HEK293 (cell line): ENCODE results near the gene PPP2R5E.

Experiments used
- CTCF ChIA-PET: fragments of 350-600 bp; formaldehyde crosslinking; extraction: SDS; loops from one replicate; lab custom pipeline; 2021; ENCODE audit warnings: antibody characterized with exemption; lab: Yijun Ruan, JAX
- POLR2A ChIA-PET: fragments of 300-600 bp; formaldehyde crosslinking; extraction: SDS; loops from one replicate; lab custom pipeline; 2020; ENCODE audit warnings: antibody characterized with exemption, inconsistent platforms; lab: Yijun Ruan, JAX
- H3K27ac ChIP-seq: fragments of 200-500 bp; sonication (Bioruptor generic); 2 replicates; pipeline ENCODE4 v1.5.1; 2014; ENCODE audit warnings: low read depth, low read length, control low read depth, inconsistent platforms; ENCODE audit errors: extremely low read depth
- H3K36me3 ChIP-seq, 2 experiments: fragments of 200-500 bp in 1 of 2; sonication (Bioruptor generic) in 1 of 2; 1 replicate in 1 of 2; 2 replicates in 1 of 2; pipeline ENCODE4 v1.5.1; 2014 to 2017; ENCODE audit warnings: inconsistent platforms in 2 of 2, low read length in 2 of 2; ENCODE audit not compliant: control insufficient read depth in 2 of 2, insufficient read depth in 1 of 2
- H3K4me1 ChIP-seq: fragments of 200-500 bp; sonication (Bioruptor generic); 2 replicates; pipeline ENCODE4 v1.5.1; 2014; ENCODE audit warnings: mild to moderate bottlenecking, low read length, inconsistent platforms; ENCODE audit not compliant: control insufficient read depth, insufficient read depth
- H3K4me3 ChIP-seq: 2 replicates; pipeline ENCODE4 v1.5.1; 2011; ENCODE audit warnings: low read depth, mild to moderate bottlenecking, control low read depth, low read length, moderate library complexity
- H3K9me3 ChIP-seq: fragments of 200-500 bp; sonication (Bioruptor generic); 2 replicates; pipeline ENCODE4 v1.5.1; 2014; ENCODE audit warnings: low read depth, low read length, inconsistent platforms; ENCODE audit not compliant: control insufficient read depth, insufficient read depth
- GLI2 ChIP-seq: fragments of 450-650 bp; formaldehyde crosslinking; IDR thresholded peaks from 2 replicates; pipeline ENCODE4; 2017; ENCODE audit warnings: missing biosample characterization, missing genetic modification characterization, low read depth, borderline replicate concordance
- REST ChIP-seq: fragments of 450-650 bp; formaldehyde crosslinking; IDR thresholded peaks from 2 replicates; pipeline ENCODE4 v1.5.1; 2016; ENCODE audit warnings: missing biosample characterization, missing genetic modification characterization
- ZBTB6 ChIP-seq: fragments of 450-650 bp; formaldehyde crosslinking; IDR thresholded peaks from 2 replicates; pipeline ENCODE4 v1.5.1; 2017; ENCODE audit warnings: missing biosample characterization, missing genetic modification characterization
- ZFP3 ChIP-seq: fragments of 450-650 bp; formaldehyde crosslinking; IDR thresholded peaks from 2 replicates; pipeline ENCODE4 v1.5.1; 2016; ENCODE audit warnings: low read depth, missing biosample characterization, missing genetic modification characterization
- ZFP41 ChIP-seq: fragments of 450-650 bp; formaldehyde crosslinking; IDR thresholded peaks from 2 replicates; pipeline ENCODE4 v1.5.1; 2016; ENCODE audit warnings: missing biosample characterization, missing genetic modification characterization, borderline replicate concordance
- ZNF121 ChIP-seq: fragments of 450-650 bp; formaldehyde crosslinking; IDR thresholded peaks from 2 replicates; pipeline ENCODE4 v1.5.1; 2016; ENCODE audit warnings: missing biosample characterization, missing genetic modification characterization
- ZNF146 ChIP-seq: fragments of 450-650 bp; formaldehyde crosslinking; IDR thresholded peaks from 2 replicates; pipeline ENCODE4 v1.5.1; 2016; ENCODE audit warnings: missing biosample characterization, missing genetic modification characterization
- ZNF155 ChIP-seq: fragments of 450-650 bp; formaldehyde crosslinking; IDR thresholded peaks from 2 replicates; pipeline ENCODE4 v1.5.1; 2016; ENCODE audit warnings: missing biosample characterization, missing genetic modification characterization
- ZNF26 ChIP-seq: fragments of 450-650 bp; formaldehyde crosslinking; IDR thresholded peaks from 2 replicates; pipeline ENCODE4 v1.5.1; 2016; ENCODE audit warnings: missing biosample characterization, missing genetic modification characterization
- ZNF341 ChIP-seq: fragments of 450-650 bp; formaldehyde crosslinking; IDR thresholded peaks from 2 replicates; pipeline ENCODE4; 2016; ENCODE audit warnings: low read depth, missing biosample characterization, missing genetic modification characterization
- ZNF350 ChIP-seq: fragments of 450-650 bp; formaldehyde crosslinking; IDR thresholded peaks from 2 replicates; pipeline ENCODE4 v1.5.0; 2017; ENCODE audit warnings: missing biosample characterization, mild to moderate bottlenecking, missing genetic modification characterization
- ZNF416 ChIP-seq: fragments of 450-650 bp; formaldehyde crosslinking; IDR thresholded peaks from 2 replicates; pipeline ENCODE4 v1.5.1; 2016; ENCODE audit warnings: missing biosample characterization, missing genetic modification characterization
- ZNF426 ChIP-seq: fragments of 450-650 bp; formaldehyde crosslinking; IDR thresholded peaks from 2 replicates; pipeline ENCODE4 v1.5.1; 2017; ENCODE audit warnings: missing biosample characterization, missing genetic modification characterization, mild to moderate bottlenecking, inconsistent platforms, moderate library complexity
- ZNF433 ChIP-seq: fragments of 450-650 bp; formaldehyde crosslinking; IDR thresholded peaks from 2 replicates; pipeline ENCODE4 v1.5.1; 2016; ENCODE audit warnings: missing biosample characterization, missing genetic modification characterization, low read depth
- ZNF529 ChIP-seq: fragments of 450-650 bp; formaldehyde crosslinking; IDR thresholded peaks from 2 replicates; pipeline ENCODE4 v1.5.1; 2017; ENCODE audit warnings: missing genetic modification characterization, missing biosample characterization; ENCODE audit not compliant: insufficient replicate concordance
- ZNF639 ChIP-seq: fragments of 450-650 bp; formaldehyde crosslinking; IDR thresholded peaks from 2 replicates; pipeline ENCODE4 v1.5.1; 2016; ENCODE audit warnings: missing biosample characterization, missing genetic modification characterization
- ZNF704 ChIP-seq: fragments of 450-650 bp; formaldehyde crosslinking; IDR thresholded peaks from 2 replicates; pipeline ENCODE4 v1.5.1; 2016; ENCODE audit warnings: missing biosample characterization, missing genetic modification characterization
- ZSCAN5A ChIP-seq: fragments of 450-650 bp; formaldehyde crosslinking; IDR thresholded peaks from 2 replicates; pipeline ENCODE4 v1.5.1; 2016; ENCODE audit warnings: missing biosample characterization, missing genetic modification characterization

The PPP2R5E gene

GRCh38 chr14:63480599-63480998, 62.6 kb downstream of the PPP2R5E start (continued):
- TF ChIP-seq ZNF639 (tag by site-specific recombination) (no peak), ZNF529 (tag by site-specific recombination) (no peak), GLI2 (tag by site-specific recombination) (no peak), ZNF416 (tag by site-specific recombination) (no peak), ZBTB6 (tag by site-specific recombination) (no peak), ZNF155 (tag by site-specific recombination) (no peak), ZNF146 (tag by site-specific recombination) (no peak), ZSCAN5A (no peak)

- POLR2A ChIA-PET, result no interaction called here
Measured at GRCh38 chr14:63478437-63478852, 64.7 kb downstream of the PPP2R5E start.

GRCh38 chr14:63478010-63478409, 65.2 kb downstream of the PPP2R5E start:
- POLR2A ChIA-PET, result no interaction called here
- no peak overlapping the region for H3K4me3 ChIP-seq
- H3K36me3 ChIP-seq, result no peaks in the 10 kb centered on the region
- no peaks in the 10 kb centered on the region for H3K9me3 ChIP-seq
- peaks cover 14% of the 10 kb centered on the region for H3K4me1 ChIP-seq
- CTCF ChIA-PET, result interaction anchor here (1.3 kb wide), 1 partner anchor 42 kb away, joined by 3 read pairs; no protein-coding TSS in a partner anchor
- no peak overlapping the region for H3K27ac ChIP-seq
- TF ChIP-seq REST (no peak), ZNF704 (tag by site-specific recombination) (no peak), ZNF350 (tag by site-specific recombination) (no peak), ZNF433 (no peak), ZNF341 (tag by site-specific recombination) (no peak), ZNF155 (tag by site-specific recombination) (no peak), ZFP3 (no peak), ZNF26 (tag by site-specific recombination) (no peak), ZNF529 (tag by site-specific recombination) (no peak)

More at GRCh38 chr14:63478437-63478852, 64.7 kb downstream of the PPP2R5E start:
- Histone ChIP-seq H3K27ac (no peak overlapping the region), H3K4me1 (peaks cover 11% of the 10 kb centered on the region), H3K4me3 (no peak overlapping the region)
- CTCF ChIA-PET, result interaction anchor here (1.3 kb wide), 1 partner anchor 41 kb away, joined by 3 read pairs; no protein-coding TSS in a partner anchor
- TF ChIP-seq ZNF426, result no peak
- TF ChIP-seq ZFP41 (tag by site-specific recombination), result no peak
- no peak for TF ChIP-seq ZSCAN5A
- no peak for TF ChIP-seq ZNF121 (tag by site-specific recombination)
- TF ChIP-seq, all 188 proteins: peak for 0
- Histone ChIP-seq H3K9me3 (no peaks in the 10 kb centered on the region), H3K36me3 (no peaks in the 10 kb centered on the region)
